ENCODE results near the gene UNKL. TPM values are rescaled to one million over a fixed set of nuclear protein-coding genes. Genes with fewer than 3 reads are reported as not detected.

UNKL gene
- total and polyA plus RNA-seq, 4 donors = 7.9 to 31.2 (median 16.9) TPM

GRCh38 chr16:1401061-1401757, 13.3 kb downstream of the UNKL start:
- Histone ChIP-seq H3K9ac (ENCODE audit: insufficient read depth in 1 of 2, low read length in 2 of 2) (no peak overlapping the region), H3K9me3 (ENCODE audit: control insufficient read depth in 4 of 4, insufficient read depth in 3 of 4, low read length in 3 of 4) (no peaks in the 10 kb centered on the region), H3K36me3 (ENCODE audit: control insufficient read depth in 4 of 4, insufficient read depth in 4 of 4, low read length in 4 of 4) (peaks cover 0 to 51% (median 26%) of the 10 kb centered on the region in 4 donors), H3K27me3 (ENCODE audit: control insufficient read depth in 3 of 3, insufficient read depth in 3 of 3, low read length in 2 of 3) (no peaks in the 10 kb centered on the region), H3K4me3 (no peak overlapping the region), H3K27ac (ENCODE audit: low read depth in 1 of 2, low read length in 1 of 2) (no peak overlapping the region), H3K4me1 (ENCODE audit: control insufficient read depth in 5 of 5, insufficient read depth in 5 of 5, low read length in 5 of 5) (no peaks in the 10 kb centered on the region)
- no peak for TF ChIP-seq CTCF (IDR thresholded peaks at IDR 0.05; ENCODE audit: control extremely low read depth, extremely low read depth)
- WGBS, 2 donors = 94% methylated on average over 29 of the region's 29 CpGs
- DNase-seq = no peak
- ATAC-seq (ENCODE audit: insufficient read depth, low FRiP score) = no peak

- Histone ChIP-seq H3K27ac (ENCODE audit: low read depth in 1 of 2, low read length in 1 of 2) (no peak overlapping the region), H3K9ac (ENCODE audit: insufficient read depth in 1 of 2, low read length in 2 of 2) (no peak overlapping the region), H3K36me3 (ENCODE audit: control insufficient read depth in 4 of 4, insufficient read depth in 4 of 4, low read length in 4 of 4) (peaks cover 0 to 47% (median 20%) of the 10 kb centered on the region in 4 donors), H3K4me3 (no peak overlapping the region), H3K9me3 (ENCODE audit: control insufficient read depth in 4 of 4, insufficient read depth in 3 of 4, low read length in 3 of 4) (no peaks in the 10 kb centered on the region), H3K4me1 (ENCODE audit: control insufficient read depth in 5 of 5, insufficient read depth in 5 of 5, low read length in 5 of 5) (no peaks in the 10 kb centered on the region), H3K27me3 (ENCODE audit: control insufficient read depth in 3 of 3, insufficient read depth in 3 of 3, low read length in 2 of 3) (no peaks in the 10 kb centered on the region)
- no peak for ATAC-seq (ENCODE audit: insufficient read depth, low FRiP score)
- no peak for DNase-seq
- 97 to 99% methylated on average over 36 to 38 of the region's 38 CpGs for WGBS, 2 donors
- TF ChIP-seq CTCF (IDR thresholded peaks at IDR 0.05; ENCODE audit: control extremely low read depth, extremely low read depth) = no peak
Observed at GRCh38 chr16:1398826-1399581, 15.5 kb downstream of the UNKL start.

- WGBS, 2 donors = 96 to 98% methylated on average over 9 of the region's 9 CpGs
- DNase-seq (no peak), ATAC-seq (ENCODE audit: insufficient read depth, low FRiP score) (no peak)
- Histone ChIP-seq H3K9me3 (ENCODE audit: control insufficient read depth in 4 of 4, insufficient read depth in 3 of 4, low read length in 3 of 4) (no peaks in the 10 kb centered on the region), H3K9ac (ENCODE audit: insufficient read depth in 1 of 2, low read length in 2 of 2) (no peak overlapping the region), H3K4me1 (ENCODE audit: control insufficient read depth in 5 of 5, insufficient read depth in 5 of 5, low read length in 5 of 5) (no peaks in the 10 kb centered on the region), H3K36me3 (ENCODE audit: control insufficient read depth in 4 of 4, insufficient read depth in 4 of 4, low read length in 4 of 4) (peaks cover 0 to 54% (median 19%) of the 10 kb centered on the region in 4 donors), H3K27me3 (ENCODE audit: control insufficient read depth in 3 of 3, insufficient read depth in 3 of 3, low read length in 2 of 3) (no peaks in the 10 kb centered on the region), H3K27ac (ENCODE audit: low read depth in 1 of 2, low read length in 1 of 2) (no peak overlapping the region), H3K4me3 (no peak overlapping the region)
- no peak for TF ChIP-seq CTCF (IDR thresholded peaks at IDR 0.05; ENCODE audit: control extremely low read depth, extremely low read depth)
Observed at GRCh38 chr16:1398351-1398750, 16.2 kb downstream of the UNKL start.
